ENCODE measurements around the gene KRT3. TPM values are rescaled to one million over a fixed set of nuclear protein-coding genes. Genes with fewer than 3 reads are reported as not detected.

Gene KRT3
- total RNA-seq, 1 experiment from 2014 or later, result not detected

GRCh38 chr12:52823761-52824450, 28.0 kb upstream of the KRT3 start:
- no peak for DNase-seq (ENCODE audit: low spot score)
- H3K27ac ChIP-seq (ENCODE audit: low read depth, low read length, poor library complexity, severe bottlenecking), result no peak overlapping the region
- no peaks in the 10 kb centered on the region for H3K36me3 ChIP-seq (ENCODE audit: insufficient read depth, low read length, poor library complexity, severe bottlenecking)
- POLR2A ChIA-PET (ENCODE audit: low non-redundant PET), result no interaction called here
- H3K4me3 ChIP-seq (ENCODE audit: low read depth, low read length, poor library complexity, severe bottlenecking), result no peak overlapping the region
- H3K4me1 ChIP-seq (ENCODE audit: insufficient read depth, low read length, poor library complexity, severe bottlenecking), result no peaks in the 10 kb centered on the region
- no peaks in the 10 kb centered on the region for H3K9me3 ChIP-seq (ENCODE audit: low read depth, low read length, poor library complexity, severe bottlenecking)
- H3K27me3 ChIP-seq (replicated peaks; ENCODE audit: insufficient read depth, low read depth, low read length, poor library complexity), result no peaks in the 10 kb centered on the region
- intact Hi-C loops (cut with micrococcal nuclease; ENCODE audit: unreplicated experiment), result no loop called here
- no peak for TF ChIP-seq EZH2 (IDR thresholded peaks at IDR 0.05; ENCODE audit: borderline replicate concordance, low read depth, low read length, poor library complexity, severe bottlenecking)
- TF ChIP-seq CTCF (conservative IDR thresholded peaks at IDR 0.05; ENCODE audit: low read depth, low read length), result no peak
- BruUV-seq (replicated peaks), result no TSS peak
- CTCF ChIA-PET, result no interaction called here

GRCh38 chr12:52822771-52823510, 27.0 kb upstream of the KRT3 start:
- ChIA-PET POLR2A (ENCODE audit: low non-redundant PET) (no interaction called here), CTCF (no interaction called here)
- no peaks in the 10 kb centered on the region for H3K27me3 ChIP-seq (replicated peaks; ENCODE audit: insufficient read depth, low read depth, low read length, poor library complexity)
- H3K36me3 ChIP-seq (ENCODE audit: insufficient read depth, low read length, poor library complexity, severe bottlenecking), result no peaks in the 10 kb centered on the region
- no TSS peak for BruUV-seq (replicated peaks)
- no peak for DNase-seq (ENCODE audit: low spot score)
- H3K4me1 ChIP-seq (ENCODE audit: insufficient read depth, low read length, poor library complexity, severe bottlenecking), result no peaks in the 10 kb centered on the region
- H3K27ac ChIP-seq (ENCODE audit: low read depth, low read length, poor library complexity, severe bottlenecking), result no peak overlapping the region
- H3K4me3 ChIP-seq (ENCODE audit: low read depth, low read length, poor library complexity, severe bottlenecking), result no peak overlapping the region
- no peaks in the 10 kb centered on the region for H3K9me3 ChIP-seq (ENCODE audit: low read depth, low read length, poor library complexity, severe bottlenecking)
- intact Hi-C loops (cut with micrococcal nuclease; ENCODE audit: unreplicated experiment), result no loop called here
- TF ChIP-seq EZH2 (IDR thresholded peaks at IDR 0.05; ENCODE audit: borderline replicate concordance, low read depth, low read length, poor library complexity, severe bottlenecking) (no peak), CTCF (conservative IDR thresholded peaks at IDR 0.05; ENCODE audit: low read depth, low read length) (no peak)

- intact Hi-C loops (cut with micrococcal nuclease; ENCODE audit: unreplicated experiment), result no loop called here
- CTCF ChIA-PET, result no interaction called here
These were observed 26.1 kb upstream of the KRT3 start for GRCh38 chr12:52821826-52822660.

More at GRCh38 chr12:52821826-52822660, 26.1 kb upstream of the KRT3 start:
- Histone ChIP-seq H3K36me3 (ENCODE audit: insufficient read depth, low read length, poor library complexity, severe bottlenecking) (no peaks in the 10 kb centered on the region), H3K4me1 (ENCODE audit: insufficient read depth, low read length, poor library complexity, severe bottlenecking) (no peaks in the 10 kb centered on the region), H3K4me3 (ENCODE audit: low read depth, low read length, poor library complexity, severe bottlenecking) (no peak overlapping the region), H3K27ac (ENCODE audit: low read depth, low read length, poor library complexity, severe bottlenecking) (no peak overlapping the region), H3K27me3 (replicated peaks; ENCODE audit: insufficient read depth, low read depth, low read length, poor library complexity) (no peaks in the 10 kb centered on the region), H3K9me3 (ENCODE audit: low read depth, low read length, poor library complexity, severe bottlenecking) (no peaks in the 10 kb centered on the region)
- POLR2A ChIA-PET (ENCODE audit: low non-redundant PET), result no interaction called here
- BruUV-seq (replicated peaks), result no TSS peak
- no peak for DNase-seq (ENCODE audit: low spot score)
- TF ChIP-seq CTCF (conservative IDR thresholded peaks at IDR 0.05; ENCODE audit: low read depth, low read length), result no peak
- TF ChIP-seq EZH2 (IDR thresholded peaks at IDR 0.05; ENCODE audit: borderline replicate concordance, low read depth, low read length, poor library complexity, severe bottlenecking), result no peak
